ENCODE measurements around the gene FOXS1. TPM values are rescaled to one million over a fixed set of nuclear protein-coding genes. Genes with fewer than 3 reads are reported as not detected.

Gene FOXS1
- total RNA-seq, 1 experiment from 2014 or later = not detected

DNA sequence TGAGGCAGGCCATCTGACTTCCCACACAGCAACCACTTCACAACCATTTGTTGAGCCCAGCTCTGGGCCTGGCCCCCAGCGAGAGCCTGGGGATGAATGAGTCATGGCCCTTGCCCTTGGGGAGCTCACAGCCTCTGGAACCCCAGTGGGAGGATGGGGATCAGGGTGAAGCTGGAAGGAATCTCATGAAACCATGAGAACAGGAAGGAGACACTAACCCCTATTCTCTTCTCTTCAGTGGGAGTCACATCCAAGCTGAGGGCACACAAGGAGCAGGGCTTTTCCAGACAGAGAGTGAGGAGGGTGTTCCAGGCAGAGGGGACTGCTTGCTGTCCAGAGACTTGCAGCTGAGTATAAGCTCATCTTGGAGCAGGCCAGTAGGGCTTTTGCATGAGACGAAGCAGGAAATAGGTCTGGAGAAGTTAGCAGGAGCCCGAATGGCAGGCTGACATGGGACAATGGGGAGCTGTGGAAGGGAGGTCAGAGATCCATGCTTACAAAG lies 7.5 kb downstream of the FOXS1 start:
- Histone ChIP-seq H3K9me3 (ENCODE audit: low read depth, low read length, poor library complexity, severe bottlenecking) (no peaks in the 10 kb centered on the region), H3K36me3 (ENCODE audit: insufficient read depth, low read length, poor library complexity, severe bottlenecking) (no peaks in the 10 kb centered on the region), H3K27ac (ENCODE audit: low read depth, low read length, poor library complexity, severe bottlenecking) (no peak overlapping the region), H3K27me3 (replicated peaks; ENCODE audit: insufficient read depth, low read depth, low read length, poor library complexity) (no peaks in the 10 kb centered on the region), H3K4me3 (ENCODE audit: low read depth, low read length, poor library complexity, severe bottlenecking) (no peak overlapping the region), H3K4me1 (ENCODE audit: insufficient read depth, low read length, poor library complexity, severe bottlenecking) (no peaks in the 10 kb centered on the region)
- ChIA-PET CTCF (interaction anchor here (0.5 to 1.1 kb wide), 2 partner anchors 9 to 43 kb away, joined by 3 read pairs; no protein-coding TSS in a partner anchor), POLR2A (ENCODE audit: low non-redundant PET) (interaction anchor here (0.5 kb wide), 1 partner anchor 369 kb away, joined by 11 read pairs; no protein-coding TSS in a partner anchor)
- intact Hi-C loops (cut with micrococcal nuclease; ENCODE audit: unreplicated experiment) = no loop called here
- no peak for DNase-seq (ENCODE audit: low spot score)
- BruUV-seq (replicated peaks) = no TSS peak
- TF ChIP-seq, protein P1, sequence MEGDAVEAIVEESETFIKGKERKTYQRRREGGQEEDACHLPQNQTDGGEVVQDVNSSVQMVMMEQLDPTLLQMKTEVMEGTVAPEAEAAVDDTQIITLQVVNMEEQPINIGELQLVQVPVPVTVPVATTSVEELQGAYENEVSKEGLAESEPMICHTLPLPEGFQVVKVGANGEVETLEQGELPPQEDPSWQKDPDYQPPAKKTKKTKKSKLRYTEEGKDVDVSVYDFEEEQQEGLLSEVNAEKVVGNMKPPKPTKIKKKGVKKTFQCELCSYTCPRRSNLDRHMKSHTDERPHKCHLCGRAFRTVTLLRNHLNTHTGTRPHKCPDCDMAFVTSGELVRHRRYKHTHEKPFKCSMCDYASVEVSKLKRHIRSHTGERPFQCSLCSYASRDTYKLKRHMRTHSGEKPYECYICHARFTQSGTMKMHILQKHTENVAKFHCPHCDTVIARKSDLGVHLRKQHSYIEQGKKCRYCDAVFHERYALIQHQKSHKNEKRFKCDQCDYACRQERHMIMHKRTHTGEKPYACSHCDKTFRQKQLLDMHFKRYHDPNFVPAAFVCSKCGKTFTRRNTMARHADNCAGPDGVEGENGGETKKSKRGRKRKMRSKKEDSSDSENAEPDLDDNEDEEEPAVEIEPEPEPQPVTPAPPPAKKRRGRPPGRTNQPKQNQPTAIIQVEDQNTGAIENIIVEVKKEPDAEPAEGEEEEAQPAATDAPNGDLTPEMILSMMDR (conservative IDR thresholded peaks at IDR 0.05; ENCODE audit: low read depth, low read length) = no peak
- no peak for TF ChIP-seq EZH2 (IDR thresholded peaks at IDR 0.05; ENCODE audit: borderline replicate concordance, low read depth, low read length, poor library complexity, severe bottlenecking)

DNA sequence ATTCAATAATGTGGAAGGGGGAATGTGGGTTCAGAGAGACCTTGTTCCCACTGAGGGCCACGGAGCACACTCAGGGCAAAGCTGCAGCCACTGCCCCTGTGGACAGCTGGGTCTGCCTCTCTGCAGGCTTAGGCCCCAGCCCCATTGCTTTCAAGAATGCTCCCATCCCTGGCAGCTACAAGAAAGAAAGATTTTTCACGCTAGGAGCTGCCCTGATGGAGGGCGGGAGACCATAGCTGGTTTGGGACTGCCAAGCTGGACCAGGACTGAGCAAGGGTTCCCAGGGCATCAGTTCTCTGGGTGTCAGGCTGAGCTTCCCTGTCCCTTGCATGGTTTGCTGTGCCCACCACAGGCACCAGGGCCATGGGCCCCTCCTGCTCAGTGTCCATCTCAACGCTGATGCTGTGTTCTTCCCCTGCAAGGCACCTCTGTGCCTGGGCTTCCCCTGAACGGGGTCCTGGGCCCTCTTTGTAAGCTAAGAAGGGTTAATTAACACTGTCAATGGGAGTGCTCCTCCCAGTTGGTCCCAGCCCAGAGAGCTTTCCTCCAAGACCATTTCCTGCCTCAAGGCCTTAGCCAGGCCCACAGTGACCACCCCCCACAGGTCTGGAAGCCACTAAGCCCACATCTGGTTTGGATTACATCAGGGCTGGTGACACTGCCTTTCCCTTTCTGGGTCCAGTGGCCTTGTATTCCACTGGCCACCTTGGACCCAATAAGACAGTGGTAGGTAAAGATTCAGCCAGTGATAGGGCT lies 8.4 kb downstream of the FOXS1 start:
- POLR2A ChIA-PET (ENCODE audit: low non-redundant PET) = no interaction called here
- no peak for TF ChIP-seq EZH2 (IDR thresholded peaks at IDR 0.05; ENCODE audit: borderline replicate concordance, low read depth, low read length, poor library complexity, severe bottlenecking)
- TF ChIP-seq, protein P1 (conservative IDR thresholded peaks at IDR 0.05; ENCODE audit: low read depth, low read length) = no peak
- Histone ChIP-seq H3K4me1 (ENCODE audit: insufficient read depth, low read length, poor library complexity, severe bottlenecking) (no peaks in the 10 kb centered on the region), H3K27ac (ENCODE audit: low read depth, low read length, poor library complexity, severe bottlenecking) (no peak overlapping the region), H3K4me3 (ENCODE audit: low read depth, low read length, poor library complexity, severe bottlenecking) (no peak overlapping the region), H3K9me3 (ENCODE audit: low read depth, low read length, poor library complexity, severe bottlenecking) (no peaks in the 10 kb centered on the region), H3K36me3 (ENCODE audit: insufficient read depth, low read length, poor library complexity, severe bottlenecking) (no peaks in the 10 kb centered on the region), H3K27me3 (replicated peaks; ENCODE audit: insufficient read depth, low read depth, low read length, poor library complexity) (no peaks in the 10 kb centered on the region)
- no TSS peak for BruUV-seq (replicated peaks)
- DNase-seq (ENCODE audit: low spot score) = no peak
- intact Hi-C loops (cut with micrococcal nuclease; ENCODE audit: unreplicated experiment) = no loop called here
- CTCF ChIA-PET = no interaction called here

DNA sequence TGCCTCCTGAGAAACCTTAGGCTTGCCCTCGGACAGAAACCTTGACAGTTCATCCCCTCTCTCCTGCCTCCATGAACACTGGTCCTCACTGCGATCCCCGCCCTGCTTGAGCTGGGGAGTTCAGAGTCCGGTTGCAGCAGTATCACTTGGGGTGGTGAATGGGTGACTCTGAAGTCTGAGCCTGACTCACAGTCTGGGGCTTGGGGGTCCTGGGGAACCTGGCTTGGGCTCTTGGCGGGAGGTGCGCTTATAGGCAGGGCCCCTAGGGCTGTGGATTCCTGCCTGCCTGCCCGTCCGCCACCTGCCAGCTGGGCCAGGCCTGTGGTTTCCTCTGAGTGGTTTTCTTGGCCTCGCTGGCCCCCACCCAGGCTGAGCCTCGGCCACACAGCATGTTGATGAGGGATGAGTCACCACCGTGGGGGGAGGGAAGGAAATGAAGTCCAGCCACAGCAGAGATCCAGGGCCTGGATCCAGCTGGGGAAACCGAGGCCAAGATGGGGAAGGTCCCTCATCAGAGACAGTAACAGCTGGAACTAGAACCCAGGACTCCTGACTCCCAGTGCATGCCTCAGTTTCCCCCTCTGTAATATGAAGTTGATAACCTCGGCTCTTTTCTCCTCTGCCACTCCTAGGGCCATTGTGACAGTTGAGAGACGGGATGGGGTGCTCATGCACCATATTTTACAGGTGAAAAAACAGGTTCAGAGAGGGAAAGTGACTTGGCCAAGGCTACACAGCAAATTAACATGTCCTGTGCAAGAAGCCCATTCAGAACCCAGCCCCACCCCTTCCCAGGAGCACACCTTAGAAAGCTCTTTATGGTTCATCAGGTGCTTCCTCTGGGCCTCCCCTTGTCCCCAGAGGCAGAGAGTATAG lies 9.2 kb downstream of the FOXS1 start:
- no peak for TF ChIP-seq EZH2 (IDR thresholded peaks at IDR 0.05; ENCODE audit: borderline replicate concordance, low read depth, low read length, poor library complexity, severe bottlenecking)
- TF ChIP-seq, protein P1 (conservative IDR thresholded peaks at IDR 0.05; ENCODE audit: low read depth, low read length) = no peak
- BruUV-seq (replicated peaks) = no TSS peak
- intact Hi-C loops (cut with micrococcal nuclease; ENCODE audit: unreplicated experiment) = no loop called here
- H3K27me3 ChIP-seq (replicated peaks; ENCODE audit: insufficient read depth, low read depth, low read length, poor library complexity) = no peaks in the 10 kb centered on the region
- ChIA-PET CTCF (no interaction called here), POLR2A (ENCODE audit: low non-redundant PET) (no interaction called here)
- no peak overlapping the region for H3K4me3 ChIP-seq (ENCODE audit: low read depth, low read length, poor library complexity, severe bottlenecking)
- no peak for DNase-seq (ENCODE audit: low spot score)
- H3K9me3 ChIP-seq (ENCODE audit: low read depth, low read length, poor library complexity, severe bottlenecking) = no peaks in the 10 kb centered on the region
- H3K4me1 ChIP-seq (ENCODE audit: insufficient read depth, low read length, poor library complexity, severe bottlenecking) = no peaks in the 10 kb centered on the region
- H3K36me3 ChIP-seq (ENCODE audit: insufficient read depth, low read length, poor library complexity, severe bottlenecking) = no peaks in the 10 kb centered on the region
- H3K27ac ChIP-seq (ENCODE audit: low read depth, low read length, poor library complexity, severe bottlenecking) = no peak overlapping the region
